ENCODE results near the gene ARHGEF7.
"Not testable (repeated sequence)": the region's sequence is repeated elsewhere in the genome, so short reads cannot be mapped to it uniquely, and the experiment has no call there.

ARHGEF7 gene

GRCh38 chr13:111076155-111077013, 38.7 kb upstream of the ARHGEF7 start:
- TF ChIP-seq CTCF (IDR thresholded peaks at IDR 0.05) (no peak), ZFX (IDR thresholded peaks at IDR 0.05; ENCODE audit: borderline replicate concordance) (no peak)
- no peak overlapping the region for H3K27ac ChIP-seq

- TF ChIP-seq ZFX (IDR thresholded peaks at IDR 0.05; ENCODE audit: borderline replicate concordance) = no peak
- no peak for TF ChIP-seq CTCF (IDR thresholded peaks at IDR 0.05)
- no peak overlapping the region for H3K27ac ChIP-seq
Measured at GRCh38 chr13:111079375-111079774, 35.7 kb upstream of the ARHGEF7 start.

GRCh38 chr13:111080642-111081041, 34.5 kb upstream of the ARHGEF7 start:
- TF ChIP-seq ZFX (IDR thresholded peaks at IDR 0.05; ENCODE audit: borderline replicate concordance) (no peak), CTCF (IDR thresholded peaks at IDR 0.05) (no peak)
- H3K27ac ChIP-seq = no peak overlapping the region

GRCh38 chr13:111082240-111082639, 32.9 kb upstream of the ARHGEF7 start:
- TF ChIP-seq ZFX (IDR thresholded peaks at IDR 0.05; ENCODE audit: borderline replicate concordance) = no peak

GRCh38 chr13:111082769-111083168, 32.3 kb upstream of the ARHGEF7 start:
- not testable (repeated sequence) for H3K27ac ChIP-seq

More at GRCh38 chr13:111082240-111082639, 32.9 kb upstream of the ARHGEF7 start:
- H3K27ac ChIP-seq = no peak overlapping the region

GRCh38 chr13:111083693-111084092, 31.4 kb upstream of the ARHGEF7 start:
- not testable (repeated sequence) for H3K27ac ChIP-seq

- TF ChIP-seq ZFX (IDR thresholded peaks at IDR 0.05; ENCODE audit: borderline replicate concordance) (no peak), CTCF (IDR thresholded peaks at IDR 0.05) (no peak)
- no peak overlapping the region for H3K27ac ChIP-seq
Measured at GRCh38 chr13:111090169-111090568, 24.9 kb upstream of the ARHGEF7 start.

- TF ChIP-seq CTCF (IDR thresholded peaks at IDR 0.05) (no peak), ZFX (IDR thresholded peaks at IDR 0.05; ENCODE audit: borderline replicate concordance) (no peak)
- no peak overlapping the region for H3K27ac ChIP-seq
Measured at GRCh38 chr13:111092685-111093084, 22.4 kb upstream of the ARHGEF7 start.

GRCh38 chr13:111093136-111093535, 22.0 kb upstream of the ARHGEF7 start:
- TF ChIP-seq ZFX (IDR thresholded peaks at IDR 0.05; ENCODE audit: borderline replicate concordance) (no peak), CTCF (IDR thresholded peaks at IDR 0.05) (no peak)
- no peak overlapping the region for H3K27ac ChIP-seq
